ENCODE measurements around the gene NXPH3. TPM values are rescaled to one million over a fixed set of nuclear protein-coding genes. Genes with fewer than 3 reads are reported as not detected.

NXPH3 gene
- total and polyA plus RNA-seq, 2 donors (not counting 1 experiment from before 2014, with no cell fraction given) = not detected

DNA sequence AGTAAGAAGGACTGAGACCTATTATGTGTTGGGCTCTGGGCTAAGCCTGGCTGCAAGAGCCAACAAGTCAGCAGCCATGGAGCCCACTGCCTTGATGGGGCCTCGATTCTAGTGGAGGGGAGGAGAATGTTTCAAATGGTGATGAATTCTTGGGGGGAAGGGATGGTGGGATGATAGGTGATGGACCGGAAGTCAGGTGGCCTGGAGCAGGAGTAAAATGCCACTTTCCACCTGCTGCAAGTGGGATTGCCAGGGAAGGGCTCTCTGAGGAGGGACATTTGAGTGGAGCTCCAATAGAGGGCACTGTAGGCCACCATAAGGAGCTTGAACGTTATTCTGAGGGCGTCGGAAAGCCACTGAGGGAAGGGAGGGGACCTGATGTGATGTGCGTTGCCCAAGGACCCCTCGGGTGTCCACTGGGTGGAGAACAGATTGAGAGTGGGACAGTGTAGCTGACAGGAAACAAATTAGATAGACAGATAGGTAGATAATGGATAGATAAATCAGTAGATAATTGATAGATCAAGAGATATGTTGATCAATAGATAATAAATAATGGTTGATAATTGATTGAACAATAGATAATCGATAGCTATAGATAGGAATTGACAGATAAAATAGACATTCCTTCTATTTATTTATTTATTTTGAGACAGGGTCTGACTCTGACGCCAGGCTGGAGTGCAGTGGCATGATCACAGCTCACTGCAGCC lies 18.2 kb upstream of the NXPH3 start:
- peaks cover 0 to 6% of the 10 kb centered on the region in 2 donors for H3K4me1 ChIP-seq (ENCODE audit: control insufficient read depth in 2 of 2, insufficient read depth in 2 of 2, low read length in 2 of 2)
- H3K4me1 Mint-ChIP-seq = peaks cover 1% of the 10 kb centered on the region
- no peaks in the 10 kb centered on the region for H3K79me2 ChIP-seq (ENCODE audit: control insufficient read depth, insufficient read depth, low read length)
- peaks cover 5% of the 10 kb centered on the region for H3K27me3 Mint-ChIP-seq
- TF ChIP-seq, protein P1, sequence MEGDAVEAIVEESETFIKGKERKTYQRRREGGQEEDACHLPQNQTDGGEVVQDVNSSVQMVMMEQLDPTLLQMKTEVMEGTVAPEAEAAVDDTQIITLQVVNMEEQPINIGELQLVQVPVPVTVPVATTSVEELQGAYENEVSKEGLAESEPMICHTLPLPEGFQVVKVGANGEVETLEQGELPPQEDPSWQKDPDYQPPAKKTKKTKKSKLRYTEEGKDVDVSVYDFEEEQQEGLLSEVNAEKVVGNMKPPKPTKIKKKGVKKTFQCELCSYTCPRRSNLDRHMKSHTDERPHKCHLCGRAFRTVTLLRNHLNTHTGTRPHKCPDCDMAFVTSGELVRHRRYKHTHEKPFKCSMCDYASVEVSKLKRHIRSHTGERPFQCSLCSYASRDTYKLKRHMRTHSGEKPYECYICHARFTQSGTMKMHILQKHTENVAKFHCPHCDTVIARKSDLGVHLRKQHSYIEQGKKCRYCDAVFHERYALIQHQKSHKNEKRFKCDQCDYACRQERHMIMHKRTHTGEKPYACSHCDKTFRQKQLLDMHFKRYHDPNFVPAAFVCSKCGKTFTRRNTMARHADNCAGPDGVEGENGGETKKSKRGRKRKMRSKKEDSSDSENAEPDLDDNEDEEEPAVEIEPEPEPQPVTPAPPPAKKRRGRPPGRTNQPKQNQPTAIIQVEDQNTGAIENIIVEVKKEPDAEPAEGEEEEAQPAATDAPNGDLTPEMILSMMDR (IDR thresholded peaks at IDR 0.05) = peak; percentile 62
- no peak for TF ChIP-seq EZH2 (IDR thresholded peaks at IDR 0.05; ENCODE audit: borderline replicate concordance, insufficient read depth, low read depth, low read length, poor library complexity, severe bottlenecking)
- H2AFZ ChIP-seq (ENCODE audit: insufficient read depth, low read depth, low read length, poor library complexity, severe bottlenecking) = no peak overlapping the region
- H4K20me1 ChIP-seq (ENCODE audit: control insufficient read depth, insufficient read depth, low read length, poor library complexity, severe bottlenecking) = no peaks in the 10 kb centered on the region
- no peak overlapping the region for H3K4me3 ChIP-seq (ENCODE audit: control extremely low read depth in 1 of 5, extremely low read depth in 1 of 5, insufficient read depth in 1 of 5, low read depth in 2 of 5, low read length in 4 of 5)
- DNase-seq (peak; percentile 57), ATAC-seq (ENCODE audit: low read depth) (no peak)
- H3K36me3 ChIP-seq (replicated peaks in 1 of 2; ENCODE audit: control extremely low read depth in 1 of 2, control insufficient read depth in 1 of 2, extremely low read depth in 1 of 2, insufficient read depth in 2 of 2, low read length in 1 of 2) = no peaks in the 10 kb centered on the region
- 16% methylated on average over 7 of the region's 9 CpGs for WGBS (ENCODE audit: insufficient coverage)
- H3K27ac ChIP-seq (ENCODE audit: low read length in 2 of 2) = no peak overlapping the region
- no peaks in the 10 kb centered on the region for H3K9me3 Mint-ChIP-seq (ENCODE audit: insufficient read depth)
- no peak overlapping the region for H3K4me3 Mint-ChIP-seq
- no peak overlapping the region for H3K9ac ChIP-seq (ENCODE audit: low read length)
- ChIA-PET CTCF (interaction anchor here (0.7 to 5.6 kb wide), 37 partner anchors 8 to 985 kb away, joined by 3 to 152 read pairs (median 5); partner anchors contain the start of genes NGFR, PHB1 and SLC35B1), POLR2A (no interaction called here)
- H3K9me3 ChIP-seq (ENCODE audit: control extremely low read depth in 1 of 3, control insufficient read depth in 2 of 3, insufficient read depth in 1 of 3, low read length in 2 of 3) = peaks cover 0 to 3% (median 0%) of the 10 kb centered on the region in 3 donors
- peaks cover 0 to 7% (median 0%) of the 10 kb centered on the region in 4 experiments for H3K27me3 ChIP-seq (replicated peaks in 1 of 4; ENCODE audit: control extremely low read depth in 1 of 4, control insufficient read depth in 3 of 4, insufficient read depth in 4 of 4, low read length in 3 of 4)
- H3K4me2 ChIP-seq (replicated peaks; ENCODE audit: low read depth, low read length, poor library complexity, severe bottlenecking) = no peak overlapping the region
- intact Hi-C loops (cut with micrococcal nuclease) = loop anchor here (2.0 kb wide), 1 partner anchor 243 kb away; no protein-coding TSS in a partner anchor
- no peak overlapping the region for H3K27ac Mint-ChIP-seq

- no peak overlapping the region for H3K4me3 Mint-ChIP-seq
Observed at GRCh38 chr17:49564638-49565037, 11.0 kb upstream of the NXPH3 start.

More at GRCh38 chr17:49564638-49565037, 11.0 kb upstream of the NXPH3 start:
- Histone ChIP-seq H4K20me1 (ENCODE audit: control insufficient read depth, insufficient read depth, low read length, poor library complexity, severe bottlenecking) (no peaks in the 10 kb centered on the region), H3K36me3 (replicated peaks in 1 of 2; ENCODE audit: control extremely low read depth in 1 of 2, control insufficient read depth in 1 of 2, extremely low read depth in 1 of 2, insufficient read depth in 2 of 2, low read length in 1 of 2) (no peaks in the 10 kb centered on the region), H3K79me2 (ENCODE audit: control insufficient read depth, insufficient read depth, low read length) (no peaks in the 10 kb centered on the region), H2AFZ (ENCODE audit: insufficient read depth, low read depth, low read length, poor library complexity, severe bottlenecking) (no peak overlapping the region), H3K27me3 (replicated peaks in 1 of 4; ENCODE audit: control extremely low read depth in 1 of 4, control insufficient read depth in 3 of 4, insufficient read depth in 4 of 4, low read length in 3 of 4) (peaks cover 0 to 20% (median 4%) of the 10 kb centered on the region in 4 experiments), H3K4me2 (replicated peaks; ENCODE audit: low read depth, low read length, poor library complexity, severe bottlenecking) (no peak overlapping the region), H3K4me1 (ENCODE audit: control insufficient read depth in 2 of 2, insufficient read depth in 2 of 2, low read length in 2 of 2) (peaks cover 6 to 10% of the 10 kb centered on the region in 2 donors), H3K27ac (ENCODE audit: low read length in 2 of 2) (no peak overlapping the region), H3K4me3 (ENCODE audit: control extremely low read depth in 1 of 5, extremely low read depth in 1 of 5, insufficient read depth in 1 of 5, low read depth in 2 of 5, low read length in 4 of 5) (no peak overlapping the region), H3K9ac (ENCODE audit: low read length) (no peak overlapping the region), H3K9me3 (ENCODE audit: control extremely low read depth in 1 of 3, control insufficient read depth in 2 of 3, insufficient read depth in 1 of 3, low read length in 2 of 3) (no peaks in the 10 kb centered on the region)
- intact Hi-C loops (cut with micrococcal nuclease) = no loop called here
- Mint-ChIP-seq H3K9me3 (ENCODE audit: insufficient read depth) (no peaks in the 10 kb centered on the region), H3K4me1 (peaks cover 13% of the 10 kb centered on the region), H3K27ac (no peak overlapping the region), H3K27me3 (peaks cover 14% of the 10 kb centered on the region)
- WGBS (ENCODE audit: insufficient coverage) = no CpG with 5 or more reads among the region's 4 CpGs
- TF ChIP-seq, protein P1 (IDR thresholded peaks at IDR 0.05) = no peak
- no peak for TF ChIP-seq EZH2 (IDR thresholded peaks at IDR 0.05; ENCODE audit: borderline replicate concordance, insufficient read depth, low read depth, low read length, poor library complexity, severe bottlenecking)
- ChIA-PET CTCF (interaction anchor here (0.7 to 17.7 kb wide), 5 partner anchors 8 to 434 kb away, joined by 3 to 485 read pairs (median 6); partner anchors contain the start of gene SLC35B1), POLR2A (no interaction called here)
- DNase-seq = no peak
- ATAC-seq (ENCODE audit: low read depth) = no peak

Data from B cell (primary cell).